Cardiac fibroblast (primary cell): ENCODE data around the gene PIP4K2A.

ENCODE experiments used
- DNase-seq, 2 donors: peaks; one replicate each; pipeline versions ENCODE4 v3.0.0 to v3.0.0-alpha.2; 2010; ENCODE audit warnings: low read depth in 2 of 2
- H3K4me3 ChIP-seq, 2 donors: replicated peaks in 1 of 2; 1 replicate in 1 of 2; 2 replicates in 1 of 2; pipeline ENCODE4 v1.5.1; 2011; ENCODE audit warnings: low read depth in 2 of 2, low read length in 2 of 2, mild to moderate bottlenecking in 2 of 2, moderate library complexity in 1 of 2
- CTCF ChIP-seq: IDR thresholded peaks from one replicate; pipeline ENCODE4 v1.5.1; 2011; ENCODE audit warnings: low read depth, mild to moderate bottlenecking, low read length, inconsistent platforms

The PIP4K2A gene

GRCh38 chr10:22554461-22555182, 159.8 kb downstream of the PIP4K2A start:
- H3K4me3 ChIP-seq: no peak overlapping the region
- TF ChIP-seq CTCF: no peak

GRCh38 chr10:22553452-22553995, 160.9 kb downstream of the PIP4K2A start:
- no peak for TF ChIP-seq CTCF
- no peak for DNase-seq
- no peak overlapping the region for H3K4me3 ChIP-seq

More at GRCh38 chr10:22554461-22555182, 159.8 kb downstream of the PIP4K2A start:
- DNase-seq: peak; percentile 70 to 86

GRCh38 chr10:22552888-22553378, 161.4 kb downstream of the PIP4K2A start:
- H3K4me3 ChIP-seq: no peak overlapping the region
- no peak for TF ChIP-seq CTCF

GRCh38 chr10:22551681-22552365, 162.6 kb downstream of the PIP4K2A start:
- TF ChIP-seq CTCF: no peak
- H3K4me3 ChIP-seq: no peak overlapping the region
- DNase-seq: no peak

More at GRCh38 chr10:22552888-22553378, 161.4 kb downstream of the PIP4K2A start:
- DNase-seq: peak; percentile 26 to 46

- peak; percentile 57 for TF ChIP-seq CTCF
- DNase-seq: peak; percentile 44 to 47
- H3K4me3 ChIP-seq: no peak overlapping the region
Measured at GRCh38 chr10:22550732-22551131, 163.6 kb downstream of the PIP4K2A start.

GRCh38 chr10:22548344-22548743, 166.0 kb downstream of the PIP4K2A start:
- DNase-seq: no peak
- no peak for TF ChIP-seq CTCF
- no peak overlapping the region for H3K4me3 ChIP-seq
